Measurements from ENCODE around the gene NCF2.

GRCh38 chr1:183551924-183552323 lies 38.3 kb downstream of the NCF2 start:
- TF ChIP-seq CTCF (IDR thresholded peaks at IDR 0.05; ENCODE audit: insufficient read depth, low read length) (no peak), POLR2AphosphoS5 (IDR thresholded peaks at IDR 0.05; ENCODE audit: low read depth) (no peak), GABPA (IDR thresholded peaks at IDR 0.05; ENCODE audit: low read depth) (no peak), SPI1 (IDR thresholded peaks at IDR 0.05; ENCODE audit: borderline replicate concordance, low read depth) (no peak), REST (IDR thresholded peaks at IDR 0.05; ENCODE audit: insufficient replicate concordance, low read depth) (no peak)
